Type B pancreatic cell (in vitro differentiated cells): ENCODE results near the gene ZNF32. TPM values are rescaled to one million over a fixed set of nuclear protein-coding genes. Genes with fewer than 3 reads are reported as not detected.

Source experiments
- DNase-seq: peaks from one replicate; pipeline ENCODE4 v3.0.0; 2021; ENCODE audit warnings: mixed read lengths; ENCODE audit not compliant: unreplicated experiment; ENCODE audit errors: extremely low spot score
- H3K27ac Mint-ChIP-seq: 2 replicates; pipeline ENCODE4 v1.8.0; 2021; ENCODE audit warnings: mild to moderate bottlenecking, mixed read lengths
- H3K27me3 Mint-ChIP-seq: 2 replicates; pipeline ENCODE4 v1.8.0; 2021; ENCODE audit warnings: mixed read lengths
- H3K36me3 Mint-ChIP-seq: 2 replicates; pipeline ENCODE4 v1.8.0; 2021; ENCODE audit warnings: mixed read lengths
- H3K4me1 Mint-ChIP-seq: one replicate; pipeline ENCODE4 v1.8.0; 2021; ENCODE audit warnings: mixed read lengths; ENCODE audit not compliant: unreplicated experiment
- H3K4me3 Mint-ChIP-seq: 2 replicates; pipeline ENCODE4 v1.8.0; 2021; ENCODE audit warnings: mild to moderate bottlenecking, mixed read lengths
- H3K9me3 Mint-ChIP-seq: 2 replicates; pipeline ENCODE4 v1.8.0; 2021; ENCODE audit warnings: mixed read lengths
- CTCF ChIP-seq: fragments of 200-600 bp; sonication (generic); conservative IDR thresholded peaks from 2 replicates; pipeline ENCODE4 v1.5.0; 2021; ENCODE audit warnings: antibody characterized with exemption, mild to moderate bottlenecking
- total RNA-seq: library from RNA; stranded (reverse); gene quantifications from 2 replicates; pipeline ENCODE4 v1.2.1, GENCODE V29; 2021; ENCODE audit warnings: low replicate concordance

Gene ZNF32
- total RNA-seq, 1 donor from 2014 or later = 41.8 TPM

DNA sequence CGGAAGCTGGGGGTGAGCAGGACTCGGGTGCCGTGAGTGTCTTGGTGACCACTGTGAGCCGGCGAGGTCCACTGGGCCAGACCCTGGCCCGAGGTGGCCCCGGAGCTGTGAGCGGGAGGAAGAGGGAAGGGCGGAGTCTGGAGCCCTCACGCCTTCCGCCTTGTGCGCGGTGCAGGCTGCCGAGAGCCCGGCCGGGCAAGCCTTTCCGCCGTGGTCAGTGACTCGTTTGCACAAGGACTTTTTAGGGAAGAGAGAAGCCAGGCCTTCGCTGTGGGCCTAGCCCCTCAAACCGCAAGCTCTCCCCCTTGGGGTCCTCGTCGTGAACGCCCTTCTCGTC, 40.9 kb upstream of the ZNF32 start:
- Mint-ChIP-seq H3K4me3 (peak overlapping the region; percentile 91), H3K27me3 (peaks cover 66% of the 10 kb centered on the region), H3K27ac (peak overlapping the region; percentile 40), H3K36me3 (no peaks in the 10 kb centered on the region), H3K9me3 (no peaks in the 10 kb centered on the region), H3K4me1 (peaks cover 13% of the 10 kb centered on the region)
- TF ChIP-seq CTCF = no peak
- DNase-seq = no peak

GRCh38 chr10:43689007-43689491, 40.4 kb upstream of the ZNF32 start:
- no peak for DNase-seq
- Mint-ChIP-seq H3K4me1 (peaks cover 13% of the 10 kb centered on the region), H3K9me3 (no peaks in the 10 kb centered on the region), H3K27me3 (peaks cover 66% of the 10 kb centered on the region), H3K36me3 (no peaks in the 10 kb centered on the region), H3K27ac (no peak overlapping the region), H3K4me3 (peak overlapping the region; percentile 91)
- no peak for TF ChIP-seq CTCF

DNA sequence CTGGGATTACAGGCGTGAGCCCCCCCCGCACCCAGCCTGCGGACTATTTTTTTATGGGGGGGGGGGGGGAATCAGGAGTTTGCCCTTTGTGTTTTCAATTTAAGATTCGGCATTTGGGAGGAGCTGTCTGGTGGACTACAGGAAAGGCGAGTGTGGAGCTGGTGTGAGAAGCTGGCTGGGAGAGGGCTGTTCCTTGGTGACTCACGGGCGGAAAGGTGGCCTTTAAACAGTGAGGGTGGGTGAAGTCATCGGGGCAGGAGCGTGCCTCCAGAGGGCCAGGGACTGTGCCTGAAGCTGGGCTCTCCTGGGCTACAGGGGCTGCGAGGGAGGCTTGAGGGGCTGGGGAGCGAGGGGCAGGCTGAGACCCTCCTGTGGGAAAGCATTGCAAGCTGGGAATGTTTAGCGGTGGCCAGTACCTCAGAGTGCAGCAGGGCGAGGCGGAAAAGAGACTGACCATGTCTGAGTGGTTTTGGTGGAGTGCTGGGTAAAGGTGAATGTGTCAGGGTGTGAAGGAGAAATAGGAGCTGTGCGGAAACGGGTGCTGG, 39.7 kb upstream of the ZNF32 start:
- Mint-ChIP-seq H3K36me3 (no peaks in the 10 kb centered on the region), H3K27me3 (peaks cover 65% of the 10 kb centered on the region), H3K4me1 (peaks cover 13% of the 10 kb centered on the region), H3K27ac (no peak overlapping the region), H3K9me3 (no peaks in the 10 kb centered on the region), H3K4me3 (peak overlapping the region; percentile 71)
- DNase-seq = no peak
- TF ChIP-seq CTCF = no peak

- Mint-ChIP-seq H3K4me3 (peak overlapping the region; percentile 65), H3K27ac (no peak overlapping the region), H3K27me3 (peaks cover 64% of the 10 kb centered on the region), H3K36me3 (no peaks in the 10 kb centered on the region), H3K4me1 (peaks cover 13% of the 10 kb centered on the region), H3K9me3 (no peaks in the 10 kb centered on the region)
- no peak for DNase-seq
- no peak for TF ChIP-seq CTCF
Observed at GRCh38 chr10:43687373-43687772, 38.7 kb upstream of the ZNF32 start.

DNA sequence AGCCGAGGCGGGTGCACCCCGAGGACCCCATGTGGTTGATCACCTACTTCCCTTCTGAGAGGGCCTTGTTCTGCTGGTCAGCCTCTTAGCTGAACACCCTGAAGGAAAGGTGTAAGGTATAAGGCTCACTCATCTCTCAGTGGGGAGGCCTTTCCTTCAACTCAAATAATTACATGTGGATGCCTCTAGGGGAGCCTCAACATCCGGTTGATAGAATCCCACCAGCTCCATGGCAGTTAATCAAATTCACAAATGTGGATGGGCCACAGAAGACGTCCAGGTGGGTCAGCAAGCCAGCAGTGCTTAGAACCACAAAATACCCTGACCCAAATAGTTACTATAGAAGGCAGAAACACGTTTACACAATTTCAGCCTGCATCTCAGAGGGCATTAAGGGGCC, 37.7 kb upstream of the ZNF32 start:
- Mint-ChIP-seq H3K9me3 (no peaks in the 10 kb centered on the region), H3K4me3 (peak overlapping the region; percentile 16), H3K4me1 (peaks cover 13% of the 10 kb centered on the region), H3K36me3 (no peaks in the 10 kb centered on the region), H3K27ac (no peak overlapping the region), H3K27me3 (peaks cover 63% of the 10 kb centered on the region)
- peak; percentile 43 for TF ChIP-seq CTCF
- no peak for DNase-seq

GRCh38 chr10:43685744-43686143, 37.1 kb upstream of the ZNF32 start:
- Mint-ChIP-seq H3K27ac (no peak overlapping the region), H3K4me3 (no peak overlapping the region), H3K9me3 (no peaks in the 10 kb centered on the region), H3K27me3 (peaks cover 56% of the 10 kb centered on the region), H3K36me3 (no peaks in the 10 kb centered on the region), H3K4me1 (peaks cover 13% of the 10 kb centered on the region)
- no peak for DNase-seq
- no peak for TF ChIP-seq CTCF
